Measurements from ENCODE around the gene YIF1B.

YIF1B gene

DNA sequence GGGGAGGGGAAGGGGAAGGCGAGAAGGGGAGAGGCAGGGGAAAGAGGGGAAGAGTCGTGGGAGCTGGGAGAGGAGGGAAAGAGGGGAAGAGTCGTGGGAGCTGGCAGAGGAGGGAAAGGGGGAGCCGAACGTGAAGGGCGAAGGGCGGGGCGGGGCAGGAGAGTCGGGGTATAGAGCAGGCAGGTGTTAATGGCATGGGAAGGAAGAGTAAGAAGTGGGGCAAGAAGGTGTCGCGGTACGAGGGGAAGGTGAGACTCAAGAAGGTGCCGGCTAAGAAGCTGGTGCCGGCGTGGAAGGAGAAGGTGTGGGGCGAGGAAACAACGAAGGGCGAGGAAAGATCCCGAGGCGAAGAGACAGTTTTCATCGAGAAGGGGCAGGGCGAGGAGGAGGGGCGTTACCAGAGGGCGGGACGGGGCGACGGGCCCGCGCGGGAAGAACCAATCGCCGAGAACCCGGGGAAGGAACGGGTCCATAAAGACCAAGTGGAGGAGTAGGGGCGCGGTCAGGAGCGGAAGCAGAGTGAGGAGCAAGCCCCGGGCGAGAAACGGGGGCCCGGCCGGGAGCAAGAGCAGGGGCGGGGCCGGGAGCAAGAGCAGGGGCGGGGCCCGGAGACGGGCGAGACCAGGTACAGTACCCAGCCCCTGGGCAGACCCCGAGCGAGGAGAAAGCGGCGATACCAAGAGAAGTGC, 20.3 kb upstream of the YIF1B start:
- peak; percentile 83 to 93 for DNase-seq (ENCODE audit: low read depth in 2 of 2)

DNA sequence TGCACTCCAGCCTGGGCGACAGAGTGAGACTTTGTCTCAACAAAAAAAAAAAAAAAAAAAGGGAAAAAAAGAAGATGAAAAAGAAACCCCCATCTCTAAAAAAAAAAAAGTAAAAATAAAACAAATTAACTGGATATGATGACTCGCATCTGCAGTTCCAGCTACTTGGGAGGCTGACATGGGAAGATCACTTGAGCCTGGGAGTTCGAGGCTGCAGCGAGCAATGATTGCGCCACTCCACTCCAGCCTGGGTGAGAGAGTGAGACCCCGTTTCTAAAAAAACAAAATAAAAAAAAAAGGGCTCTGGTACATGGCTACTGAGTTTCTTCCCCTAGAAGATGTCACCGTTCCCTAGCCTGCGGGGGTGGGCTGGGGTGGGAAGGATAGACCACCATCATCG, 17.5 kb upstream of the YIF1B start:
- no peak for DNase-seq (ENCODE audit: low read depth in 2 of 2)

DNA sequence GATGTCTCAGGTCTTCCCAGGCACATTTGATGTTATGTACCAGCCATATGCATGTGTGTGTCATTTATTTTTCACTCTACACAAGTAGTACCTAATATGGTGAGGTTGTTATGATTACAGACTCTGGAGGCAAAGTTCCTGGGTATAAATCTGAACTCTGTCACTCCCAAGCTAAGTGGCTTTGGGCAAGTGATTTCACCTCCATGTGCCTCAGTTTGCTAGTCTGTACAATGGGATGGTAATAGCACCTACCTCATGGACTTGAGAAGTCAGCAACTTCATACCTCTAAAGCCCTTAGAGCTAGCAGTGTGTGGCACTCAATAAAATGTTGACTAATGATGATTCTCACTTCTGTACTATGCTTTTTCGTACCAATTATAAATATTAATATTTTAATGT, 16.0 kb upstream of the YIF1B start:
- no peak for DNase-seq (ENCODE audit: low read depth in 2 of 2)

DNA sequence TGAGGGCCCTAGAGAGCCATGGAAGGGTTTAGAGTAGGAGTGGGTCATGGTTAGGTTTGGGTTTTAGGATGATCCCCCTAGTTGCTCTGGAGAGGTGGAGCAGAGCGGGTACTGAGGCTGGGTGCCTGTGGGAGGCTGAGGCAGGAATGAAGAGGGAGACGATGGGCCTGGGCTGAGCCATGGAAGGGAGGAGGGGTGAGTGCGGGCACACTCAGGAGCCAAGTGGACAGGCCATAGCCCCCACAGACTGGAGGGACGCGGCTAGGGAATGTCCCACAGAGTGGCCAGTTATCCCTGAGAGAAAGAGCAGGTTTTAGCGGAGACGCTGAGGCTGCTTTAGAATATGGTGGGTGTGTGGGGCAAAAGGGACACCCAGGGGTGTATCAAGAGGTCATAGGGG, 13.9 kb upstream of the YIF1B start:
- no peak for DNase-seq (ENCODE audit: low read depth in 2 of 2)

DNA sequence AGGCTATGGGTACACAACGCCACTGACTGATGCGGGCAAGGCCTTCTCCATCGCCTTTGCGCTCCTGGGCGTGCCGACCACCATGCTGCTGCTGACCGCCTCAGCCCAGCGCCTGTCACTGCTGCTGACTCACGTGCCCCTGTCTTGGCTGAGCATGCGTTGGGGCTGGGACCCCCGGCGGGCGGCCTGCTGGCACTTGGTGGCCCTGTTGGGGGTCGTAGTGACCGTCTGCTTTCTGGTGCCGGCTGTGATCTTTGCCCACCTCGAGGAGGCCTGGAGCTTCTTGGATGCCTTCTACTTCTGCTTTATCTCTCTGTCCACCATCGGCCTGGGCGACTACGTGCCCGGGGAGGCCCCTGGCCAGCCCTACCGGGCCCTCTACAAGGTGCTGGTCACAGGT, 10.8 kb upstream of the YIF1B start:
- DNase-seq (ENCODE audit: low read depth in 2 of 2), result no peak

DNA sequence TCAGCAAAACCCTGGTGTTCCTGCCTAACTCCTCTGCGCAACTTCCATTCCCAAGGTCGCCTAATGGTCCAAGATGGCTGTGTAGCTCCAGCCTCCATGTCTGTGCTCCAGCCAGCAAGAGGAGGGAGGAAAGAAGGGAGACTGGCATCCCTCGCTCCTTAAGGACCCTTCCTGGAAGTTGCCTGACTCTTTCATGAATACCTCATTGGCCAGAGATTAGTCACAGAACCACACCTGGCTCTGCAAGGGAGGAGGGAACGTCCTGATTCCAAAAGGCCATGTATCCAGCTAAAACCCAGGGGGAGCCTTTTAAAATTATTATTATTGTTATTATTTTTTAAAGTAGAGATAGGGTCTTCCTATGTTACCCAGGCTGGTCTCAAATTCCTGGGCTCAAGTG, 8.7 kb upstream of the YIF1B start:
- DNase-seq (ENCODE audit: low read depth in 2 of 2), result no peak

DNA sequence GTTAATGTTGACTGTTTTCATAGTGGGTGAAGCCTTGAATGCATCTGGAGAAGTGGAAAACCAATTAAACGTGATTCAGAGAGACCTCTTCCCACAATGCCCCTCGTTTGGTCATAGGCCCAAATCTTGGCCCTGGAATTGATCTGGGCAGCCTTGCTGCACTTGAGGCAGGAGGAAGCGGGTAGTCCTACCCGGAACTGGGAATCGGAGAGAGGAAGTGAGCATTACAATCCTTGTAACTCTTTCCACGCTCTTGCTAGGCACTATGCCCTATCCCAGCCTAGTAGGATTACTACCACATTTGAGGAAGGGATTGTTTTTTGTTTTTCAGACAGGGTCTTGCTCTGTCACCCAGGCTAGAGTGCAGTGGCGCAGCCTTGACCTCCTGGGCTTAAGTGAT, 7.5 kb upstream of the YIF1B start:
- no peak for DNase-seq (ENCODE audit: low read depth in 2 of 2)

DNA sequence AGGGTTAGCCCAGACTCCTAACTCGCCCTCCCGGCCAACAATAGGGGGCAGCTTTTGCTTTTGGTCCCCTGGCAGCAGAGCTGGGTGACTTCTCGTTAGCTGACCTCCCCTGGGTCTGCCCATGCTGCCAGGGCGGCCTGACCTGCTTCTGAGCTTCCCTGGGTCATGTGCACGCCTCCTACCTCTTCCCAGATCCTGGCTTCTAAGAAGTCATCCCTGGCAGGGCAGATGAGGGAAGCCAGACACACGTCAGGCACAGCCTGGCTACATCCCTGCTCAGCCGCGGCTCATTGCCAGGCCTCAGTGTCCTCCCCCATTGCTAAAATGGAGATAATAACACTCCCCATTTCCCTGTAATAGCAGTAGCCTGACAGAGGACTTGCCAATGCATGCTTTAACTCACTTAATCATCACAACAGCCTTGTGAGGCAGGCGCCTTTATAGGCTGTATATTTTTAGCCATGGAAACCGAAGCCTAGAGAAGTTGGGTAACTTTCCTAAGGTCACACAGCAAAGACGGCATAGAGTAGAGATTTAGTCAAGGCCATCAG, 6.0 kb upstream of the YIF1B start:
- no peak for DNase-seq (ENCODE audit: low read depth in 2 of 2)

DNA sequence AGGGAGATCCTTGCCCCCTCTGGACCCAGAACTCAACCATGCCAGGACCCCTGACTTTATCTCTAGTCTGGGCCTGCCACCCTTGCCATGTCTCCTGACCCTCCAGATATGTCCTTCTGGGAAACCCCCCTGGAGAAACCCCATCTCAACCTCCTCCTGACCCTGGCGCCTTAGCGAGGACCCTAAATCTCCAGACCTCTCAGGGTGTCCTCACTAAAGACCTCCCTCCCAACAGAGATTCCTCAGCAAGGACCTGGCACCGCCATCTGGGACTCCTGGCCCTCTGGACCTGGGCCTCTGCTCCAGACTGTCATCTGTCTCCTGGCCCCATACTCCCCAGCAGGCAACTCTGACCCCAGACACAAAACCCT, 5.2 kb upstream of the YIF1B start:
- no peak for DNase-seq (ENCODE audit: low read depth in 2 of 2)

DNA sequence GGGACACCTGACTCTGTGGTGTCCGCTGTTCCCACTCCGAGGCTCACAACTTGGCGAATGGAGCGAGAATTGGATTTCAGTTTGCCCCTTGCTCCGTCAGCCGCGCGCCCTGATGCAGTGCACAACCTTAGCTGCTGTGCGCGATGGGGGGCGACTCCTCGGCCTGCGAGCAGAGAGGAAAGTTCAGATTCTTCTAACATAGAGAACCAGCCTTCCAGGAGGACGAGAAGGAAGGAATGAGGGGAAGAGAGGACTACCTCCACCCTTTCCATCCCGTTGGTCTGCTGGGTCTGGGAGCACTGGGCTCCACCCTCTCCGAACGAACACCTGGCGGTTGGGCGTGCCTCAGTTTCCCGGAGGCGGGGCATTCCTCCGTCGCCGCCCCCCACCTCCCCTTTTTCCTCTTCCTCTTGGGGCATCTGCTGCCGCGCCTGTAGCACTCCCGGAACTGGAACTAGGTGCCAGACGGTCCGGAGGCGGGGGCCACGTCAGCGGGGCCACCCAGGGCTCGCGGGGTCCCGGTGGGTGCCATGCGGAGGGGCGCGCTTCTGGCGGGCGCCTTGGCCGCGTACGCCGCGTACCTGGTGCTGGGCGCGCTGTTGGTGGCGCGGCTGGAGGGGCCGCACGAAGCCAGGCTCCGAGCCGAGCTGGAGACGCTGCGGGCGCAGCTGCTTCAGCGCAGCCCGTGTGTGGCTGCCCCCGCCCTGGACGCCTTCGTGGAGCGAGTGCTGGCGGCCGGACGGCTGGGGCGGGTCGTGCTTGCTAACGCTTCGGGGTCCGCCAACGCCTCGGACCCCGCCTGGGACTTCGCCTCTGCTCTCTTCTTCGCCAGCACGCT, 3.9 kb upstream of the YIF1B start, which contains the start of gene KCNK6:
KCNK6 (plus strand) TSS at position 425 of the 838 bp plus-strand sequence; CDS start at position 531, 106 bp downstream.
- peak; percentile 30 to 50 for DNase-seq (ENCODE audit: low read depth in 2 of 2)

DNA sequence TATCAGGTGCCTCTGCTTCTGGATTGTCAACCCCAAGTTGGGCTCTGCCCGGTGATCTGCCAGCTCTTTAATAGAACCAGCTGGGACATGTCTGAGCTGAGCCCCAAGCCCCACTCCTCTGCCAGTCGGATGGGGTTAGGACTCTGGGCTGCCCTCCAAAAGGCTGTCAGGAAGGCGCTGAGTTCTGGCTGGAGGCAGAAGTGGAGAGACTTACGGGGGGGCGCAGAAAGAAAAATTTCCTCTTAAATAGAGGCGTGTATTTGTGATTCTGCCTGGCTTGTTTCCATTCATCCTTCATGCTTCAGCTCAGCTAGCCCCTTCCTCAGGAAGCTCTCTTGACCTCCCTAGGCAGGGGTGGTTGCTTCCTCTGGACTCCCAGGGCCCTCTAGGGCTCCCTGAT, 2.9 kb upstream of the YIF1B start:
- no peak for DNase-seq (ENCODE audit: low read depth in 2 of 2)

DNA sequence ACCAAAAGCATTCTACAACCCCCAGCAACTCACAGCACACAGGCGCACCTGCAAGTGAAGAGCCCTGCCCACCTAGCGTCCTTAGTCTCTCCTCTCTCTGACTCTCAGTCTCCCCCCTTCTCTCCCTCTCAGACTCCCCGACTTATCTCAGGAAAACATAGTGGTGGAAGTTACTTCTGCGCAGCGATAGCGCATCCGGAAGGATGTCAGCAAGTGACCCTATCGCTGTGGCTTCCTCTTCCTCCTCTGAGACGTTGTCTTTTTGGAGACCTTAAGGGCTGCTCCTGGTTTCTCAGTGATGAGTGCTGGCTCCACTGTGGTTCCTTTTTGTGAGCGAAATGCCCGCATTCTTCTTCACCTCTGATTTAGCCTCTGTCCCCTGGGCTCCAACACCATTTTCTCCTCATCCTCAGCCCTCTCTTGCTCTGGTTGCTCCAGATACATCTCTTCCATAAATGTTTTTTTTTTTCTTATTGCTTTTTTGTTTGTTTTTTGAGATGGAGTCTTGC, 1.4 kb upstream of the YIF1B start:
- no peak for DNase-seq (ENCODE audit: low read depth in 2 of 2)

DNA sequence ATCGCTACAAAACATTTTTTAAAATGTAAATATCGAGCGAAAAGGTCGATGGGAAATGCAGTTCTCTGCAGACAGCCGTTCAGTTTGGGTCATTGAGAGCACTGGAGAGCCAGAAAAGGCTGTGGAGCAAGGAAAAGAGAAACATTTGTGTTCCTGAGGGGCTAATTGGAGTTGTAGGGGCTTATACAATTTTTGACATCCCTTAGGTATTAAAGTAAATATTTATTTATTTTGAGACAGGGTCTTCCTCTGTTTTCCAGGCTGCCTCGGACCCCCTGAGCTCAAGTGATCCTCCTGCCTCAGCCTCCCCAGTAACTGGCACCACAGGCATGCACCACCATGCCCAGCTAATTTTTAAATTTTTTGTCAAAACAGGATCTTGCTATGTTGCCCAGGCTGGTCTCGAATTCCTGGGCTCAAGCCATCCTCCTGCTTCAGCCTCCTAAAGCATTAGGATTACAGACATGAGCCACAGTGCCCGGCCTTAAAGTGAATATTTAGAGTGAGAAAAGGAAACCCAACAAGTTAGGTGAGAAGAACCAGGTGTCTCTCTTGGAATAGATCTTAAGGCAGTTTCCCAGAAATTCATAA, 825 bp upstream of the YIF1B start:
- no peak for DNase-seq (ENCODE audit: low read depth in 2 of 2)

DNA sequence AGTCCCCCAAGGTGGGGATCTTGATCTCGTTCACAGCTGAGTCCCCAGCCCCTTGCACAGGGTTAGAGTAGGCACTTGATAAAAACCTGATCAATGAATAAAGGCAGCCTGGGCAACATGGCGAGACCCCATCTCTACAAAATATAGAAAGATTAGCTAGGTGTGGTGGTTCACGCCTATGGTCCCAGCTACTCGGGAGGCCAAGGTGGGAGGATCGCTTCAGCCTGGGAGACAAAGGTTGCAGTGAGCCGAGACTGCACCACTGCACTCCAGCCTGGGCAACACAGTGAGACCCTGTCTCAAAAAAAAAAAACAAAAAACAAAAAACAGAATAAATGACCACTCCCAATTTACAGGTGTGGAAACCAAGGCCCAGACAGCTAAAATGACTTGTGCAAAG, 4.8 kb downstream of the YIF1B start:
- no peak for DNase-seq (ENCODE audit: low read depth in 2 of 2)

DNA sequence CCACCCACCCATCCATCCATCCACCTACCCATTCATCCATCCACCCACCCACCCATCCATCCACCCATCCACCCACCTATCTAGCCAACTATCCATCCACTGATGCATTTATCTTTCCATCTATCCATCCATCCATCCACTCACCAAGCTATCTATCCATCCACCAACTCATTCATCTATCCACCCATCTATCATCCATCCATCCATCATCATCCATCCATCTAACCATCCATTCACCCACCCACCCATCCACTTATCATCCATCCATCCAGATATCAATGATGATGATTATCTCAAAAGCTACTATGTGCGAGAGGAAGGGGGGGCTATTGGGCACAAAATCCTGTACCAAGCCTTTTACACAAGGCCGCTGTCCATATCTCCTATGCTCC, 5.5 kb downstream of the YIF1B start:
- DNase-seq (ENCODE audit: low read depth in 2 of 2), result no peak

DNA sequence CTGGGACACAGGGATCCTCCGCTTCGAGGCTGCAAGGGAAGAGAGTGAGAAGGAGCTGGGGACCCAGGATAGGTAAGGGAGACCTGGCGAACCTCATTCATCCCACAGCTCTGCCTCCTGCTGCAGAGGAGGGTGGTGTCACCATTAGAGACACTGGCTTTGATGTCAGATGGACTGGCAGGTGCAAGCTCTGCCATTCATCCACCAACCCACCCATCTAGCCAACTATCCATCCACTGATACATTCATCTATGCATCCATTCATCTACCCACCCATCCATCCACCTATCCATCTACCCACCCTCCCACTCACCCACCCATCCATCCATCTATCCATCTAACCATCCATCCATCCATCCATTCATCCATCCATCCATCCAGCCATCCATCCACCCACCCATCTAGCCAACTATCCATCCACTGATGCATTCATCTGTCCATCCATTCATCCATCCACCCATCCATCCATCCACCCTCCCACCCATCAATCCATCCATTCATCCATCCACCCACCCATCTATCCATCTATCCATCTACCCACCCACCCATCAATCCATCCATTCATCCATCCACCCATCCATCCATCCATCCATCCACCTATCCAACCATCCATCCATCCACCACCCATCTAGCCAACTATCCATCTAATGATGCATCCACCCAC, 6.0 kb downstream of the YIF1B start:
- no peak for DNase-seq (ENCODE audit: low read depth in 2 of 2)

DNA sequence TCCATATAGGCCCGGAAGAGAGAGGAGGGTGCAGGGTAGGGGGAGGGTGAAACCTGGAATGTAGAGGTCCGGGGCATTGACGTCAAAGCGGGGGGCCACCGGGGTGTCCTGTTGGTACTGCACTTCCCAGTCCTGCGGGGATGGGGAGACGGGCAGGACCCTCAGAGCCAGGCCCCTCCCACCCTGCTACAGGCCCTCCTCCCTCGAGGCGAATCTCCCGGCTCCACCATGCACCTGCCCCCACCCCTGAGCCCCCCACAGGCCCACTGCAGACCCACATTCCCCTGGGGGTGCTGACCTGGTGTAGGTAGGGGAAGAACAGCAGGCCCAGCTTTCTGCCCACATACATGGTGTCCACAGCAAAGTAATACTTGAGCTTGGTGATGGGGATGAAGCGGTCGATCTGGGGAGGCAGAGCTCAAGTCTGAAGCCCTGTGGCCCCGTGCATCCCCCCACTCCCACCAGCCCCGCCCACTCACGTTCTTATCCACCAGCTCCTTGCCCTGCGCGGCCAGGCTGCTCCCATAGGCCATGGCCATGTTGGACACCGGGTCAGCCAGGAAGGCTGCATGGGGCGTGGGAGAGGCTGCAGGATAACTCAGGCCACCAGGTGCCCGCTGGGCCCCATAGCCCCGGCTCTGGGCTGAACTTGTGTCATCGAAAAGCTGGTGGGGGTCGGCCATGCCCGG, 6.7 kb downstream of the YIF1B start:
- DNase-seq (ENCODE audit: low read depth in 2 of 2), result no peak

DNA sequence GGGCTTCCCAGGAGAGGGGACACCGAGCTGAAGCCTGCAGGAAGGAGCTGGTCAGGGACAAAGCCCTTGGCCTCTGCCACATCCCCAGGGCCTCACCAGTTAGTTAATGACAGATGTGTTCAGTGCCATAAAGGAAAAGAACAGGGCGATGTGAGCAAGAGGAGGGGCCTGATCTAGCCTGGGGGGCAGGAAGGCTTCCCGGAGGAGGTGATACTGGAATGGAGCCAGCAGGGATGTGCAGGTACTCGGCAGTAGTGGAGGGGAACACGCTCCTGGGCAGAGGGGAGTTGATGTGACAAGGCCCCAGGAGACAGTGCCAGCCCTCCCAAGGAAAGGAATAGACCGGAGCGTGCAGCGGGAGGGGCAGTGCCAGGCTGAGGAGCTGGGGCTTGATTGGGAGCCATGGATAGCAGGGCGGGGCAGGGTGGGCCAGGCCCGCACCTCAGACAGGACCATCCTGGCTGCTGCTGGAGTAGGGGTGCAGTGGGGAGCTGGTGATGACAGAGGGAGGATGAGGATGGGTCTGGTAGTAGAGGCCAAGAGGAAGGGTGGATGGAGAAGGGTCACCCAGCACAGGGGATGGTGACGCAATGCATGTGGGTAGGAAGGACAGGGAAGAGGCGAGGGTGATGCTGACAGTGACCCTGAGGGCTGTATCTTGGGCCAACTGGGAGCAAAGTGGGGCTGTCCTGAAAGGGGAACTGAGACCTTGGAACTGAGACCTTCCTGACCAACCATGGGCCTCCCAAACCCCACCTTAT, 7.6 kb downstream of the YIF1B start:
- DNase-seq (ENCODE audit: low read depth in 2 of 2), result no peak

DNA sequence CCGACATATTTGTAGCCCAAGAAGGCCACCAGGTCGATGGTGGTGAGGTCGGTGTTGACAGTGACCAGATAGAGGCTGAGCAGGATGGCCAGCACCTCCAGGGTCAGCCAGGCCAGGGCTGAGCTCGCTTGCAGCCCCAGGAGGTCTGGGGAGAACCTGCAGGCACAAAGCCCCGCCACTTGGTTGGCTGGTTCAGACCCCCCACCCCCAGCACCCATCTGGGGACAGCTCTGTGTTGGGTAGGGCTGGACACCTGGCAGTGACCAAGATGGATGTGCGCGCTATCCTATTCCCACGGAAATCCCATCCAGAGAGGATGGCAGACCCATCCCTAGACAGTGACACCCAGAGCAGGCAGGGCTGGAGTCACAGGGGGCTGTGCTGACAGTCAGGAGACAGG, 8.2 kb downstream of the YIF1B start:
- no peak for DNase-seq (ENCODE audit: low read depth in 2 of 2)

DNA sequence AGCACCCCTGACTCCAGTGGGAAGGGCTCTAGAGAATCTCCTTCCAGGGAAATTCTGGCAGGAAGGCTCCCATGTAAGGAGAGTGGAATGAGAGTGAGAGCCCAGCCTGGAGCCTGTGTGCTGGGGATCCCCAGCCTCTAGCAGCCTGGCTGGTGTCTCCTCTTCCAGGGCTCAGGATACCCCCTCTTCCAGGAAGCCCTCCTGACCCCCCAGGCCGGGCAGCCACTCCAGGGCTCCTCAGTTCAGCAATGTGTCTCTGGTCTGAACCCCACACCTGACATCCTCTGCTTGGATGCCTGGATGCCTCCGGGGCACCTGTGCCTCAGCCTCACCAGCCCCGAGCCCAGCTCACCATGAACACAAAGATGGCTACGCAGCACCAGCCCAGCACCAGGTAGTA, 8.7 kb downstream of the YIF1B start:
- no peak for DNase-seq (ENCODE audit: low read depth in 2 of 2)

DNA sequence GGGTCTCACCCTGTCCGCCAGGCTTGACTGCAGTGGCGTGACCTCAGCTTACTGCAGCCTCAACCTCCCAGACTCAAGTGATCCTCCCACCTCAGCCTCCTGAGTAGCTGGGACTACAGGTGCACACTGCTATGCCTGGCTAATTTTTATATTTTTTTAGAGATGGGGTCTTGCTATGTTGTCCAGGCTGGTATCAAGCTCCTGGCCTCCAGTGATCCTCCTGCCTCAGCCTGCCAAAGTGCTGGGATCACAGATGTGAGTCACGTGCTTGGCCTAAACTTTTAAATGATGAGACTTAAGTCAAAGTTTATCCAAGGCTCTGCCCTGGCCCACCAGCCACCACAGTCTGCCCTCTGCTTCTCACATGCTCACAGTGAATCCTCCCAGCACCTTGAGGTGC, 9.5 kb downstream of the YIF1B start:
- no peak for DNase-seq (ENCODE audit: low read depth in 2 of 2)
